KMS-11 (cell line): Measurements from ENCODE around the gene ADAMTS10.
"Not testable (repeated sequence)": the region's sequence is repeated elsewhere in the genome, so short reads cannot be mapped to it uniquely, and the experiment has no call there.

Experiments used
- H2AFZ ChIP-seq: fragments of 200-600 bp; sonication (generic); 2 replicates; pipeline ENCODE4 v1.6.1; 2016; ENCODE audit warnings: antibody characterized with exemption, mixed run types, low read depth
- H3K27ac ChIP-seq: fragments of 200-600 bp; sonication (generic); 2 replicates; pipeline ENCODE4 v1.6.1; 2016; ENCODE audit warnings: mild to moderate bottlenecking, mixed run types
- H3K27me3 ChIP-seq: fragments of 200-600 bp; sonication (generic); 2 replicates; pipeline ENCODE4 v1.6.1; 2017; ENCODE audit warnings: mild to moderate bottlenecking, low read depth, mixed run types, moderate library complexity; ENCODE audit not compliant: insufficient read depth
- H3K36me3 ChIP-seq: fragments of 200-600 bp; sonication (generic); 2 replicates; pipeline ENCODE4 v1.6.1; 2017; ENCODE audit warnings: mild to moderate bottlenecking, mixed run types; ENCODE audit not compliant: insufficient read depth
- H3K4me1 ChIP-seq: fragments of 200-600 bp; sonication (generic); 2 replicates; pipeline ENCODE4 v1.6.1; 2016; ENCODE audit warnings: mild to moderate bottlenecking, low read depth, mixed run types; ENCODE audit not compliant: poor library complexity, severe bottlenecking
- H3K4me2 ChIP-seq: fragments of 200-600 bp; sonication (generic); 2 replicates; pipeline ENCODE4 v1.7.0; 2016; ENCODE audit warnings: mild to moderate bottlenecking, mixed run types
- H3K4me3 ChIP-seq: fragments of 200-600 bp; sonication (generic); IDR thresholded peaks from 2 replicates; pipeline ENCODE4 v1.6.1; 2017; ENCODE audit warnings: low read depth, low read length, mixed read lengths; ENCODE audit not compliant: insufficient read depth
- H3K79me2 ChIP-seq: fragments of 200-600 bp; sonication (generic); 2 replicates; pipeline ENCODE4 v1.6.1; 2016; ENCODE audit warnings: low read depth, mixed run types; ENCODE audit not compliant: insufficient read depth
- H3K9ac ChIP-seq: fragments of 200-600 bp; sonication (generic); 2 replicates; pipeline ENCODE4 v1.6.1; 2016; ENCODE audit warnings: mild to moderate bottlenecking, mixed run types
- H4K20me1 ChIP-seq: fragments of 200-600 bp; sonication (generic); 2 replicates; pipeline ENCODE4 v1.6.1; 2016; ENCODE audit warnings: mild to moderate bottlenecking, mixed run types; ENCODE audit not compliant: insufficient read depth
- TF ChIP-seq, protein P1 (sequence below): fragments of 200-600 bp; sonication (generic); conservative IDR thresholded peaks from 2 replicates; pipeline ENCODE4 v1.6.1; 2017; ENCODE audit warnings: low read depth, mild to moderate bottlenecking, antibody characterized with exemption, low read length, moderate library complexity, mixed read lengths

Gene ADAMTS10

DNA sequence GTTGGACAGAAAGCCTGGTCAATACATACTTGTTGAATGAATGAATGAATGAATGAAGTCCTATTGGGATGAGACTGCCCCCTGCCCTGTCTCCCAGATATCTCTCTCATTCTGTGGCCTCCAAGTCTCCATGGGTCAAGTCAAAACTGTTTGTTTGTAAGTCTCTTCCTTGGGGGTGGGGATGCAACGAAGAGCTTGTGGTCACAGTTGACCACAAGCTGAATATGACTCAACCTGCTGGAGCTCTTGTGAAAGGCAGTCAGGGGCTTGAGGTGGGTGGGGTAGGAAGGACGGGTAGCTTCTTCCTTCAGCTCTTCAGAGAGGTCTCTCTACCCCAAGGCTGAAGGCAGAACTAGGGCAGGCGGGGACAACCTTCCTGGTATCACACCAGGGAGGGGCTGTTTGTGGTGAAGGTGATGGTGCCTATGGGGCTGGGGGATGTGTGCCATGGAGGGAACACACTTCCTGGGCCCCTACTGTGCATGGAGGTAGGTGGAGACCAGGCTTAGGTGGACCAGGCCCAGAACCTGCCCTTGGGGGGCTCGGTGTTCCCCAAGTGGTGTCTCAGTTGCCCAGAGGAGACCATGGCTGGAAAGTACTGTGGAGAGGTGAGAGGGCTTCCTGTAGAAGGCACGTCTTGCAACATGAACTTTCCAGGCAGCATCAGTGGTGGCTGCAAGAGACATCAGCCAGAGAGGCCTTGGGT is 41.3 kb downstream of the ADAMTS10 start:
- Histone ChIP-seq H3K27me3 (peaks cover 5% of the 10 kb centered on the region; the same call in 1 of the 2 replicates), H3K4me1 (peaks cover 14% of the 10 kb centered on the region), H4K20me1 (no peaks in the 10 kb centered on the region), H3K36me3 (no peaks in the 10 kb centered on the region), H2AFZ (no peak overlapping the region; the same call in 1 of the 2 replicates), H3K27ac (no peak overlapping the region), H3K79me2 (no peaks in the 10 kb centered on the region), H3K4me3 (no peak overlapping the region), H3K4me2 (peak overlapping the region; percentile 57), H3K9ac (no peak overlapping the region)
- TF ChIP-seq, protein P1, sequence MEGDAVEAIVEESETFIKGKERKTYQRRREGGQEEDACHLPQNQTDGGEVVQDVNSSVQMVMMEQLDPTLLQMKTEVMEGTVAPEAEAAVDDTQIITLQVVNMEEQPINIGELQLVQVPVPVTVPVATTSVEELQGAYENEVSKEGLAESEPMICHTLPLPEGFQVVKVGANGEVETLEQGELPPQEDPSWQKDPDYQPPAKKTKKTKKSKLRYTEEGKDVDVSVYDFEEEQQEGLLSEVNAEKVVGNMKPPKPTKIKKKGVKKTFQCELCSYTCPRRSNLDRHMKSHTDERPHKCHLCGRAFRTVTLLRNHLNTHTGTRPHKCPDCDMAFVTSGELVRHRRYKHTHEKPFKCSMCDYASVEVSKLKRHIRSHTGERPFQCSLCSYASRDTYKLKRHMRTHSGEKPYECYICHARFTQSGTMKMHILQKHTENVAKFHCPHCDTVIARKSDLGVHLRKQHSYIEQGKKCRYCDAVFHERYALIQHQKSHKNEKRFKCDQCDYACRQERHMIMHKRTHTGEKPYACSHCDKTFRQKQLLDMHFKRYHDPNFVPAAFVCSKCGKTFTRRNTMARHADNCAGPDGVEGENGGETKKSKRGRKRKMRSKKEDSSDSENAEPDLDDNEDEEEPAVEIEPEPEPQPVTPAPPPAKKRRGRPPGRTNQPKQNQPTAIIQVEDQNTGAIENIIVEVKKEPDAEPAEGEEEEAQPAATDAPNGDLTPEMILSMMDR, result no peak

- peaks cover 14% of the 10 kb centered on the region for H3K4me1 ChIP-seq
- H3K9ac ChIP-seq, result no peak overlapping the region
- H4K20me1 ChIP-seq, result no peaks in the 10 kb centered on the region
- H3K27ac ChIP-seq, result no peak overlapping the region
- no peak overlapping the region for H2AFZ ChIP-seq
- no peak overlapping the region for H3K4me3 ChIP-seq
- H3K79me2 ChIP-seq, result no peaks in the 10 kb centered on the region
- no peak overlapping the region for H3K4me2 ChIP-seq
- TF ChIP-seq, protein P1, result no peak
- H3K36me3 ChIP-seq, result no peaks in the 10 kb centered on the region
- H3K27me3 ChIP-seq, result peaks cover 3% of the 10 kb centered on the region; the same call in 1 of the 2 replicates
Observed at GRCh38 chr19:8567522-8568172, 42.9 kb downstream of the ADAMTS10 start.

DNA sequence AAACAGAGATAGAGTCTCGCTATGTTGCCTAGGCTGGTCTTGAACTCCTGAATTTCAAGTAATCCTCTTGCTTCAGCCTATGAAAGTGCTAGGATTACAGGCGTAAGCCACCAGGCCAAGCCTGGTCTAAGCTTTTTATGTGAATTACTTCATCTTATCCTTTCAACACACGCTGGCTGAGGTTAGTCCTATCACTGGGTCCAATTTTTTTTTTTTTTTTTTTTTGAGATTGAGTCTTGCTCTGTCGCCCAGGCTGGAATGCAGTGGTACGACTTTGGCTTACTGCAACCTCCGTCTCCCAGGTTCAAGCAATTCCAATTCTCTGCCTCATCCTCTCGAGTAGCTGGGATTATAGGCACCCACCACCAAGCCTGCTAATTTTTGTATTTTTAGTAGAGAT is 43.7 kb downstream of the ADAMTS10 start:
- no peak overlapping the region for H2AFZ ChIP-seq
- H3K36me3 ChIP-seq, result no peaks in the 10 kb centered on the region
- no peaks in the 10 kb centered on the region for H4K20me1 ChIP-seq
- no peak overlapping the region for H3K9ac ChIP-seq
- peaks cover 14% of the 10 kb centered on the region for H3K4me1 ChIP-seq
- peaks cover 5% of the 10 kb centered on the region for H3K27me3 ChIP-seq
- no peaks in the 10 kb centered on the region for H3K79me2 ChIP-seq
- no peak overlapping the region for H3K27ac ChIP-seq
- TF ChIP-seq, protein P1, result no peak
- H3K4me3 ChIP-seq, result no peak overlapping the region
- no peak overlapping the region for H3K4me2 ChIP-seq

DNA sequence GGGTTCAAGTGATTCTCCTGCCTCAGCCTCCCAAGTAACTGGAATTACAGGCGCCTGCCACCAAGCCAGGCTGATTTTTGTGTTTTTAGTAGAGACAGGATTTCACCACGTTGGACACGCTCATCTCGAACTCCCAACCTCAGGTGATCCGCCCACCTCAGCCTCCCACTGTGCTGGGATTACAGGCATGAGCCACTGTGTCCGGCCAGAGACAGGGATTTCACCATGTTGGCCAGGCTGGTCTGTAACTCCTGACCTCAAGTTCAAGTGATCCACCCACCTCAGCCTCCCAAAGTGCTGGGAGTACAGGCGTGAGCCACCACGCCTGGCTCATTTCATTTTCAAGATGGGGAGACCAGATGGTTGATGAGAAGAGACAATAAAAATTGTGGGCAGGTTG is 45.6 kb downstream of the ADAMTS10 start:
- not testable (repeated sequence) for H3K4me2 ChIP-seq, H4K20me1 ChIP-seq, H2AFZ ChIP-seq, H3K79me2 ChIP-seq, H3K4me3 ChIP-seq, H3K36me3 ChIP-seq, H3K9ac ChIP-seq, H3K27ac ChIP-seq
- Histone ChIP-seq H3K27me3 (peaks cover 12% of the 10 kb centered on the region), H3K4me1 (peaks cover 14% of the 10 kb centered on the region)
